CD4-positive, alpha-beta T cell treated with Interleukin-10 for 1 hour (primary cell): ENCODE measurements around the gene OR51B2.

Experiments
- DNase-seq: peaks from one replicate; pipeline ENCODE4 v3.0.0-alpha.2; 2020

The OR51B2 gene

GRCh38 chr11:5281596-5281995, 42.5 kb downstream of the OR51B2 start:
- no peak for DNase-seq

- no peak for DNase-seq
Measured at GRCh38 chr11:5280582-5281102, 43.5 kb downstream of the OR51B2 start.

- DNase-seq: no peak
Measured at GRCh38 chr11:5279471-5280090, 44.5 kb downstream of the OR51B2 start.

GRCh38 chr11:5277807-5278382, 46.2 kb downstream of the OR51B2 start:
- DNase-seq: no peak

- DNase-seq: no peak
Measured at GRCh38 chr11:5276697-5277096, 47.4 kb downstream of the OR51B2 start.

GRCh38 chr11:5275369-5276110, 48.6 kb downstream of the OR51B2 start:
- no peak for DNase-seq

- DNase-seq: no peak
Measured at GRCh38 chr11:5274395-5274794, 49.7 kb downstream of the OR51B2 start.
